ENCODE data around the gene ABCB6. TPM values are rescaled to one million over a fixed set of nuclear protein-coding genes. Genes with fewer than 3 reads are reported as not detected.
"Not testable (repeated sequence)": the region's sequence is repeated elsewhere in the genome, so short reads cannot be mapped to it uniquely, and the experiment has no call there.

The ABCB6 gene
- total RNA-seq, 2 donors from 2014 or later, result 39.1 to 76.0 TPM

DNA sequence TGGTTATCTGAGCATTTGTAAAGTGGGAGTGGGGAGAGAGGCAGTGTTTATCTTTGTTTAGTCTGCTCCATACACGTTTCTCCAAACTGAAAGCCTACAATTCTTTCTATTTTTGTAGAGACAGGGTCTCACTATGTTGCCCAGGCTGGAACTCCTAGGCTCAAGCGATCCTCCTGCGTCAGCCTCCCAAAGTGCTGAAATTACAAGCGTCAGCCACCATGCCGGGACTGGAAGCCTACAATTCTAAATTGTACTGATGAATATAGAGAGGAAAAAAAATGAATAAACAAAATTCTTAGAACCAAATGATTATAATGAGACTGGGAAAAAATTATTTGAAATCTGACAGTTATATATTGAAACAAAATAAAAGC is 13.6 kb downstream of the ABCB6 start:
- Histone ChIP-seq H3K36me3 (ENCODE audit: control insufficient read depth, insufficient read depth, low read length) (peaks cover 19% of the 10 kb centered on the region), H3K9ac (ENCODE audit: extremely low read depth, low read length, poor library complexity, severe bottlenecking) (no peak overlapping the region), H3K27me3 (ENCODE audit: control insufficient read depth, insufficient read depth, low read length, poor library complexity, severe bottlenecking) (no peaks in the 10 kb centered on the region), H3K4me3 (ENCODE audit: low read length) (no peak overlapping the region), H3K4me1 (ENCODE audit: control insufficient read depth, insufficient read depth, low read length) (no peaks in the 10 kb centered on the region), H3K9me3 (ENCODE audit: control insufficient read depth, low read length) (no peaks in the 10 kb centered on the region), H3K27ac (ENCODE audit: low read depth, low read length) (no peak overlapping the region)
- Mint-ChIP-seq H3K4me3 (no peak overlapping the region), H3K27ac (no peak overlapping the region), H3K27me3 (ENCODE audit: insufficient read depth) (peaks cover 9% of the 10 kb centered on the region), H3K4me1 (peaks cover 6% of the 10 kb centered on the region), H3K9me3 (peaks cover 13% of the 10 kb centered on the region), H3K36me3 (ENCODE audit: low read depth) (peaks cover 14% of the 10 kb centered on the region)
- DNase-seq, result no peak
- no peak for TF ChIP-seq CTCF (conservative IDR thresholded peaks at IDR 0.05)
- 94 to 100% methylated on average over 3 to 5 of the region's 5 CpGs for WGBS, 2 experiments (ENCODE audit: insufficient coverage in 1 of 2, insufficient read length in 1 of 2)

DNA sequence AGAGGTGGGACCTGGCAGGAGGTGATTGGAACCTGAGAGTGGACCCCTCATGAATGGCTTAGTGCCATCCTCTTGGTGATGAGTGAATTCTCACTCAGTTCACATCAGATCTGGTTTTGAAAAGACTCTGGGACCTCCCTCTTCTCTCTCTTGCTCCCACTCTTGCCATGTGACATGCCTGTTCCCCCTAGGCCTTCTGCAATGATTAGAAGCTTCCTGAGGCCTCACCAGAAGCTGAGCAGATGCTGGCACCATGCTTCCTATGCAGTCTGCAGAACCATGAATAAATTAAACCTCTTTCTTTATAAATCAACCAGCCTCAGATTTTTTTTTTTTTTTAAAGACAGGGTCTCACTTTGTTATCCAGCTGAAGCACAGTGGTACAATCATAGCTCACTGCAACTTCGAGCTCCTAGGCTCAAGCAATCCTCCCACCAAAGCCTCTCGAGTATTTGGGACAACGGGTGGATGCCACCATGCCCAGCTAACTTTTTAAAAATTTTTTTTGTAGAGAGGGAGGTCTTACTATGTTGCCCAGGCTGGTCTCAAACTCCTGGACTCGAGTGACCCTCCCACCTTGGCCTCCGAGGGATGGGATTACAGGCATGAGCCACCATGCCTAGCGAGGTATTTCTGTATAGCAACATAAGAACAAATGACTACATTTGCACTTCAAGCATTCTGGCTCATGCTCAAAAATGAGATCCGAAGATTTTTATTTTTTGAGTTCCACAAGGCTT is 14.2 kb downstream of the ABCB6 start:
- DNase-seq, result no peak
- WGBS, 2 experiments (ENCODE audit: insufficient coverage in 1 of 2, insufficient read length in 1 of 2), result 87 to 92% methylated on average over 5 to 7 of the region's 7 CpGs
- Histone ChIP-seq H3K27ac (ENCODE audit: low read depth, low read length) (no peak overlapping the region), H3K4me3 (ENCODE audit: low read length) (no peak overlapping the region), H3K9ac (ENCODE audit: extremely low read depth, low read length, poor library complexity, severe bottlenecking) (no peak overlapping the region), H3K4me1 (ENCODE audit: control insufficient read depth, insufficient read depth, low read length) (no peaks in the 10 kb centered on the region), H3K27me3 (ENCODE audit: control insufficient read depth, insufficient read depth, low read length, poor library complexity, severe bottlenecking) (no peaks in the 10 kb centered on the region), H3K36me3 (ENCODE audit: control insufficient read depth, insufficient read depth, low read length) (peaks cover 19% of the 10 kb centered on the region), H3K9me3 (ENCODE audit: control insufficient read depth, low read length) (no peaks in the 10 kb centered on the region)
- Mint-ChIP-seq H3K27ac (no peak overlapping the region), H3K4me1 (peaks cover 6% of the 10 kb centered on the region), H3K4me3 (no peak overlapping the region), H3K27me3 (ENCODE audit: insufficient read depth) (peaks cover 9% of the 10 kb centered on the region), H3K9me3 (peaks cover 13% of the 10 kb centered on the region), H3K36me3 (ENCODE audit: low read depth) (peaks cover 13% of the 10 kb centered on the region)
- TF ChIP-seq CTCF (conservative IDR thresholded peaks at IDR 0.05), result no peak

DNA sequence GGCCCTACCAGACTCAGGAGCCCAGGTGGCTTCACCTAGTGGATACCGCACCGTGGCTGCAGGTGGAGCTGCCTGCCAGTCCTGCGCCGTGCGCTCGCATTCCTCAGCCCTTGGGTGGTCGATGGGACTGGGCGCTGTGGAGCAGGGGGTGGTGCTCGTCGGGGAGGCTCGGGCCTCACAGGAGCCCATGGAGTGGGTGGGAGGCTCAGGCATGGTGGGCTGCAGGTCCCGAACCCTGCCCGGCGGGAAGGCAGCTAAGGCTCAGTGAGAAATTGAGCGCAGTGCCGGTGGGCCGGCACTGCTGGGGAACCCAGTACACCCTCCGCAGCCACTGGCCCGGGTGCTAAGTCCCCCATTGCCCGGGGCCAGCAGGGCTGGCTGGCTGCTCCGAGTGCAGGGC is 17.4 kb downstream of the ABCB6 start:
- not testable (repeated sequence) for H3K4me3 Mint-ChIP-seq; H3K4me1 Mint-ChIP-seq; H3K27ac ChIP-seq (ENCODE audit: low read depth, low read length); DNase-seq; H3K4me1 ChIP-seq (ENCODE audit: control insufficient read depth, insufficient read depth, low read length); H3K27ac Mint-ChIP-seq; H3K36me3 ChIP-seq (ENCODE audit: control insufficient read depth, insufficient read depth, low read length); H3K36me3 Mint-ChIP-seq (ENCODE audit: low read depth); H3K9ac ChIP-seq (ENCODE audit: extremely low read depth, low read length, poor library complexity, severe bottlenecking); H3K27me3 ChIP-seq (ENCODE audit: control insufficient read depth, insufficient read depth, low read length, poor library complexity, severe bottlenecking); H3K9me3 ChIP-seq (ENCODE audit: control insufficient read depth, low read length); H3K4me3 ChIP-seq (ENCODE audit: low read length)
- Mint-ChIP-seq H3K9me3 (peaks cover 13% of the 10 kb centered on the region), H3K27me3 (ENCODE audit: insufficient read depth) (peaks cover 11% of the 10 kb centered on the region)
- WGBS, 2 experiments (ENCODE audit: insufficient coverage in 1 of 2, insufficient read length in 1 of 2), result 75 to 91% methylated on average over 4 to 18 of the region's 21 CpGs

- WGBS, 2 experiments (ENCODE audit: insufficient coverage in 1 of 2, insufficient read length in 1 of 2), result 93 to 94% methylated on average over 11 to 26 of the region's 26 CpGs
- Mint-ChIP-seq H3K27me3 (ENCODE audit: insufficient read depth) (peaks cover 11% of the 10 kb centered on the region), H3K9me3 (peaks cover 13% of the 10 kb centered on the region)
- H3K4me3 ChIP-seq (ENCODE audit: low read length); H3K27ac Mint-ChIP-seq; H3K36me3 Mint-ChIP-seq (ENCODE audit: low read depth); DNase-seq; H3K27me3 ChIP-seq (ENCODE audit: control insufficient read depth, insufficient read depth, low read length, poor library complexity, severe bottlenecking); H3K4me1 ChIP-seq (ENCODE audit: control insufficient read depth, insufficient read depth, low read length); H3K27ac ChIP-seq (ENCODE audit: low read depth, low read length); H3K4me1 Mint-ChIP-seq; H3K4me3 Mint-ChIP-seq; H3K9ac ChIP-seq (ENCODE audit: extremely low read depth, low read length, poor library complexity, severe bottlenecking); H3K9me3 ChIP-seq (ENCODE audit: control insufficient read depth, low read length); H3K36me3 ChIP-seq (ENCODE audit: control insufficient read depth, insufficient read depth, low read length): not testable (repeated sequence)
Observed at GRCh38 chr2:219200502-219201326, 18.0 kb downstream of the ABCB6 start.
